Body of pancreas (tissue), 4 donors: Measurements from ENCODE around the gene TMBIM1.

ENCODE experiments used
- POLR2A ChIP-seq, 3 donors: fragments of 450-650 bp; IDR thresholded peaks; one replicate each; pipeline ENCODE4 v1.6.1; 2016; ENCODE audit warnings: antibody characterized with exemption in 3 of 3, mild to moderate bottlenecking in 2 of 3
- TF ChIP-seq, protein P1 (sequence below), 7 experiments: fragments of 450-650 bp in 4 of 7; fragments of 200-600 bp in 3 of 7; sonication (generic) in 3 of 7; IDR thresholded peaks; one replicate each; pipeline ENCODE4 v1.5.1; 2016 to 2019; ENCODE audit warnings: antibody characterized with exemption in 7 of 7

DNA sequence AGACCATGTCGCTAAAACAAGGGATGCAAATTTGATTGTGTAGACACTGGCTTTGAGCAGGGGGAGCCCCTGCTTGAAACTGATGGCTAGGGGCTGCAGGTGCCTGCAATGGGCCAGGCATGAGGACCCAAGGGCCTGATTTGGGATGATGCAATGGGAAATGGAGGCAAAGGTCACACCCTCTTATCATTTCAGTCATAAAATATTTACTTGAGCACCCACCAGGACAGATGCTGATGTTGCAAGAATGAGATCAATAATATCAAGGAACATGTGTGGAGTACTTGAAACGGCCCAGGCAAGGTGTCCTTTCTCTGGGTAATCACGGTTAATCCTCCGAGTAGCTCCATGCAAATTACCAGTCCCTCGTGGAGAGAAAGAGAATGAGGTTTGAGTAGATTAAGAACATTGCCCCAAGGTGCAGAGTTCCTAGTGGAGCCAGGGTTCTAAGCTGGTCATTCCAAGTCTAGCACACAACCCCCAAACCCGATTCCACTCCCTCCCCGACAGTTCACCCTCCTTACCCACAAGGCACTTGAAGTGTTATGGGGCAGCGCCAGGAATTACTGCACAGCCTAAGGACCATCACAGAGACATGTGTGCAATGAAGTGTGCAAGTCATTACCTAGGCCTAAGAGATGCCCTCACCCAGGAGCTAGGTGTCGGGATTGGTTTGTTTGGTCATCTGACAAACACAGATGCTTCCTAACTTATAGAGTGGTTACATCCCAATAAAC, 14.0 kb upstream of the TMBIM1 start:
- TF ChIP-seq, protein P1, sequence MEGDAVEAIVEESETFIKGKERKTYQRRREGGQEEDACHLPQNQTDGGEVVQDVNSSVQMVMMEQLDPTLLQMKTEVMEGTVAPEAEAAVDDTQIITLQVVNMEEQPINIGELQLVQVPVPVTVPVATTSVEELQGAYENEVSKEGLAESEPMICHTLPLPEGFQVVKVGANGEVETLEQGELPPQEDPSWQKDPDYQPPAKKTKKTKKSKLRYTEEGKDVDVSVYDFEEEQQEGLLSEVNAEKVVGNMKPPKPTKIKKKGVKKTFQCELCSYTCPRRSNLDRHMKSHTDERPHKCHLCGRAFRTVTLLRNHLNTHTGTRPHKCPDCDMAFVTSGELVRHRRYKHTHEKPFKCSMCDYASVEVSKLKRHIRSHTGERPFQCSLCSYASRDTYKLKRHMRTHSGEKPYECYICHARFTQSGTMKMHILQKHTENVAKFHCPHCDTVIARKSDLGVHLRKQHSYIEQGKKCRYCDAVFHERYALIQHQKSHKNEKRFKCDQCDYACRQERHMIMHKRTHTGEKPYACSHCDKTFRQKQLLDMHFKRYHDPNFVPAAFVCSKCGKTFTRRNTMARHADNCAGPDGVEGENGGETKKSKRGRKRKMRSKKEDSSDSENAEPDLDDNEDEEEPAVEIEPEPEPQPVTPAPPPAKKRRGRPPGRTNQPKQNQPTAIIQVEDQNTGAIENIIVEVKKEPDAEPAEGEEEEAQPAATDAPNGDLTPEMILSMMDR (IDR thresholded peaks at IDR 0.05), result no peak
- TF ChIP-seq POLR2A (IDR thresholded peaks at IDR 0.05), result no peak
